H1 (cell line): ENCODE measurements around the gene SCNN1A. TPM values are rescaled to one million over a fixed set of nuclear protein-coding genes. Genes with fewer than 3 reads are reported as not detected.

Experiments
- CREB1 ChIP-seq: IDR thresholded peaks from 2 replicates; pipeline ENCODE4 v1.6.1; 2012; ENCODE audit warnings: inconsistent platforms
- GABPA ChIP-seq: IDR thresholded peaks from 2 replicates; pipeline ENCODE4 v1.6.1; 2011; ENCODE audit warnings: mild to moderate bottlenecking, low read length, moderate library complexity, borderline replicate concordance; ENCODE audit not compliant: insufficient read depth
- POLR2AphosphoS5 ChIP-seq: IDR thresholded peaks from 2 replicates; pipeline ENCODE4 v1.6.1; 2011; ENCODE audit warnings: low read depth, low read length
- SAP30 ChIP-seq: fragments of 300-600 bp; sonication (generic); IDR thresholded peaks from 2 replicates; pipeline ENCODE4 v1.7.1; 2012; ENCODE audit warnings: low read length, moderate library complexity, mild to moderate bottlenecking, inconsistent platforms; ENCODE audit not compliant: insufficient read depth, insufficient replicate concordance
- TCF12 ChIP-seq: IDR thresholded peaks from 2 replicates; pipeline ENCODE4 v1.6.1; 2011; ENCODE audit warnings: low read depth, mild to moderate bottlenecking, low read length
- polyA plus RNA-seq, 7 experiments: library from polyadenylated mRNA; depleted of rRNA in 3 of 7; stranded (reverse) in 5 of 7; unstranded in 2 of 7; fragments of >200 nt in 5 of 7; fragments of 200-250 nt in 2 of 7; gene quantifications; 1 replicate in 5 of 7; 2 replicates in 1 of 7; 4 replicates in 1 of 7; pipeline versions ENCODE4 v1.2.1 to v1.2.3, GENCODE V29; 2011 to 2013; ENCODE audit warnings: missing spikeins in 2 of 7, mixed read lengths in 2 of 7
- total RNA-seq: library from RNA; stranded (reverse); fragmentation: NEBNext Ultra II Directional; extraction: Animal tissue kit (Norgen Biotek cat#: 25700); gene quantifications from 2 replicates; pipeline ENCODE4 v1.2.1, GENCODE V29; 2021
- TF ChIP-seq, protein P1 (sequence below): IDR thresholded peaks from 2 replicates; pipeline ENCODE4 v1.6.1; 2011; ENCODE audit warnings: low read depth, mild to moderate bottlenecking, low read length; ENCODE audit not compliant: insufficient read depth

Gene SCNN1A
- total and polyA plus RNA-seq, 2 of the 8 experiments (the other 6 are each of a cell fraction or from before 2014, with no cell fraction given): 85.5 to 156 TPM

DNA sequence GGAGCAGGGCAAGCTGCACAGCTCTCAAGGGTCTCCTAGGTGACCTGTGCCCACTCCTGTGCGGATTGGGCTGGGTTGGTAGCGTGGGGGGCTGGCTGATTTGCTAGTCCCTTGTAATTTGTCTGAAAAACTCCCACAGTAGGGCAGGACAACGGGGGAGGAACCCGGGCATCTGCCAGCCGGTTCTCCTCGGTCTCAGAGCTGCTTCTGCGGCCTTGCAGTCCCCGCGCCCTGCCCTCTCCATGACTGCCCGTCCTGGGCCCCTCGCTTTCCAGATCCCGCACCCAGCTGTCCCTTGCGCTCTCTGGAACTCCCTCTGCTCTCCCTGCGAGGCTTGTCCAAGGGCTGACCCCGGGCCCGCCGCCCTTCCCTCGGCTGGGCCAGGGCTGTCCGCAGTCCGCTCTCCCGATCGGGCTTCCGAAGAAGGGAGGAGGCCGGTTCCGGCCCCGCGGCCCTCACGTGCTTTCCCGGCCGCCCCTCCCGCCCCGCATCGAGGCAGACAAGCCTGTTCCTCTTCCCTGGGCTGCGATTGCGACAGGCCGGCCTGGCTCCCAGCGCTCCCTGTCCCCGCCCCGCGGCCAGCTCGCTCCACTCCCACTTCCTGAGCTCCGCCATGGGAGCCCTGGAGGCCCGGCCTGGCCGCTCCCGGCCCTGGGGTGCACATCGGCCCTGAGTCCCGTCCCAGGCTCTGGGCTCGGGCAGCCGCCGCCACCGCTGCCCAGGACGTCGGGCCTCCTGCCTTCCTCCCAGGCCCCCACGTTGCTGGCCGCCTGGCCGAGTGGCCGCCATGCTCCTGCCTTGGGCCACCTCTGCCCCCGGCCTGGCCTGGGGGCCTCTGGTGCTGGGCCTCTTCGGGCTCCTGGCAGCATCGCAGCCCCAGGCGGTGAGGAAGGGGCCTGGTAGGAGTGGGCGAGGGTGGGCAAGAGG lies 8.5 kb upstream of the SCNN1A start, which contains the start of gene LTBR (continued):
- TF ChIP-seq GABPA (0 out of 2 replicates have a peak, but pooled peaks have one; percentile 61), CREB1 (no peak), SAP30 (no peak), POLR2AphosphoS5 (no peak), TCF12 (no peak)
- TF ChIP-seq, protein P1, sequence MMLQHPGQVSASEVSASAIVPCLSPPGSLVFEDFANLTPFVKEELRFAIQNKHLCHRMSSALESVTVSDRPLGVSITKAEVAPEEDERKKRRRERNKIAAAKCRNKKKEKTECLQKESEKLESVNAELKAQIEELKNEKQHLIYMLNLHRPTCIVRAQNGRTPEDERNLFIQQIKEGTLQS: no peak
